IPS-NIHi7 (cell line): ENCODE measurements around the gene TPD52L2.
A peak's percentile ranks its signal among the peaks of the same experiment; 100 is the strongest.
"Not testable (repeated sequence)": the region's sequence is repeated elsewhere in the genome, so short reads cannot be mapped to it uniquely, and the experiment has no call there.

Experiments used
- DNase-seq: peaks from one replicate; pipeline ENCODE4 v3.0.0; 2012; ENCODE audit warnings: mixed read lengths; ENCODE audit errors: extremely low spot score

Gene TPD52L2

DNA sequence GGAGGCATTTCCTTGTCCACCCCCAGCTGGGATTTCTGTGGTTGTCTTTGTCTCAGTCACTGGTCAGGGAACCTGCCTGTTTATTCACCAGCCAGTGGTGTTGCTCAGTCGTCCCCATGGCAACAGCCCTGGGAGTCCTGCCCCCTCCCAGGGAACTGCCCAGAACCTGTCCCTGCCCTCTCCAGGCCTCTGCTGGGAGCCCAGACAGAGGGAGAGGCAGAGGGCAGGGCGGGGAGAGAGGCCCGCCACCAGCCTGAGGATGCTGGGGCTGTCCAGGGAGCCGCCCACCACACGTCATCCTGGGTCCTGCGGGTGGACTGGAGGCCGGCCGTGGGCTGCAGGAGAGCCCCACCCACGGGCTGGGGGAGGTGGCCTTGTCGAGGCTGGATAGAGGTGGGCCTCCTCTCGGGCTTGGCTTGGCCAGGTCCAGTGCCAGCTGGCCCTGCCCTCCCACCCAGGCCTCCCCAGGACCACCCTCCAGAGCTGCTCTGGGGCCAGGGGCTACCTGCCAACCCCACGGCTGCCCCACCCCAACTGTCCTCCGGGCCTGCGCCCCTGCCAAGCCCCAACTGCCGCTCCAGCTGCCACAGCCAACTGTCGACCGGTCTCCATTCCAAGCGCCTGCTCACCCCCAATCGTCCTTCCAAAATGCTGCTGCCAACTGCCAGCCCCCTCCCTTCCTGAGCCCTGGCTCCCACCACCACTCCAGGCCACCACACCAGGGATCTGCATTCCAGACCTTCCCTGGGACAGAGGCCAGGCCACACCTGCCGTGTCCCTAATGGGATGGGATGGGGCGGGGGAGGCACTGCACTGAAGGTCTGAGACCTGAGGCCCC is 29.8 kb upstream of the TPD52L2 start:
- peak; percentile 96 for DNase-seq

DNA sequence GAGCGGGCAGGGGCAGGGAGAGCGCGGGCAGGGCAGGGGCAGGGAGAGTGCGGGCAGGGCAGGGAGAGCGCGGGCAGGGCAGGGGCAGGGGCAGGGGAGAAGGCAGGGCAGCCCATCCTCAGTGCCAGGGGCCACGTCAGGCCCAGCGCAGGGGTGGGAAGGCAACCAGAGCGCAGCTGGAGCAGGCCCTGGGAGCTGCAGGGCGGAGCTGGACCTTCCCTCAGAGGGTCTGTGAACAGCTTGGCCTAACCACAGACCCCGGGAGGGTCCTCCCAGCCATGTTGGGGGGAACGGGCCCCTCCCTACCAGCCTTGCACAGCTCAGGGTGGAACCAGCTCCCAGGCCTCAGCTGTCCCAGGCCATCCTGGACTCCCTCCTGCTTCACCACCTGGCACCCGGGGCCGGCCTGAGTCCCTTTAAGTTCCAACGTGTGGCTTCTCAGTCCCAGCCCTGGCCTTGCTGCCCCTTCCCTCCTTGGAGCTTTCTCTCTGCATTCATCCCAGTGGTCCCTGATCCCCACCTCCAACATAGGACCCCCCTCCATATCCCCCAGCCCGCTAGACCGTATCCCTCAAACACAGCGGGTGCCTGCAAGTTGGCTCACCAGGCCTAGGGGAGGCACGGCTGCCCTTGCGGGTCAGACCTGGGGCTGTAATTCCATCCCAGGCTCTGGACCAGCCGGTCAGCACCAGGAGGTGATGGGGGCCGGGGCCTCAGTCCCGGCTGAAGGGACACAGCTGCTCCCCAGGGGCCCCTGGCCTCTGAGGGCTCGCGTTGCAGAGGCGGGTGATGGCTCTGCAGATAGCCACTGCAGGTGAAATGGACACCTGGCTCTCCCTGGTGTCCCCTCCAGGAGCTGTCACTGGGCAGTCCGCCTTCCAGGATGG is 28.4 kb upstream of the TPD52L2 start:
- no peak for DNase-seq

- DNase-seq = no peak
These were observed 27.6 kb upstream of the TPD52L2 start for GRCh38 chr20:63837479-63837878.

- no peak for DNase-seq
These were observed 25.4 kb upstream of the TPD52L2 start for GRCh38 chr20:63839620-63840019.

- DNase-seq = no peak
These were observed 24.7 kb upstream of the TPD52L2 start for GRCh38 chr20:63840405-63840828.

- DNase-seq = no peak
These were observed 22.8 kb upstream of the TPD52L2 start for GRCh38 chr20:63842258-63842657.

DNA sequence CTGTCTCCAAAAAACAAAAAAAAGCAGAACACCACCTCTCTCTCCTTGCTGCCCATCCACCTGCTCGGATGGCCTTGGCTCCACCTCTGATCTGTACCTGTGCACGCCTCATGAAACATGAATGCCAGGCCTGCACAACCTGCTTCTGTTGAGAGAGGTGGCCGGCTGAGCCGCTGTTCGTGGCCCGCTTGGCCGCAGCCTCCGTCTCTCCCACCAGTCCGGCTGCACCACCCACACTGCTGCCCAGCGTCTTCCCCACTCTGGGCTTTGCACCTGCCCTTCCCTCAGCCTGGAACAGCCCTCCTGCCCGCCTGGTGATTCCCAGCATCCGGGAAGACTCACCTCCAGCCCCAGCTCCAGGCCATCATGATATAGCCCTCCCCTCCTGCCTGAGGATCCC is 21.8 kb upstream of the TPD52L2 start:
- DNase-seq = no peak

- DNase-seq = no peak
These were observed 21.3 kb upstream of the TPD52L2 start for GRCh38 chr20:63843778-63844177.

DNA sequence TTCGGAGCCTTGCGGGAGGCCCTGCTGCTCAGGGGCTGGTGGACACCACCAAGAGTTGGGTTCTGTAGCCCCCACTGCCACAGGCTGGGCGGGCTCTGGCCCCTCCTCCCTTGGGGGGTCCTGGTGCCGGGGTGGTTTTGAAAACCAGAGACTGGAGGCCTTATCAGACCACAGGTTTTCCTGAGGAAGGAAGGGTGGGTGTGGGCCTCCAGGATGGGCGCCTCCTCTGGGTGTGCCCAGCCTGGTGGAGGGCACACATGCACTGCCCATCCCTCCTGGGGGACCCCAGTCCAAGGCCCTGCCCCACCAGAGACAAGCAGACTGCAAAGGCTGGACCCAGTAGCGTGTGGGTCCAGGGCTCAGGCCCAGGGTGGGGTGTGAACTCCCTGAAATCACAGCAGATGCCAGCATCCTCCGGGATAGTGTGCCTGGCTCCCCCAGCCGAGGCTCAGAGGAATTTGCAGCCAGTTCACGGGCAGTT is 20.5 kb upstream of the TPD52L2 start:
- no peak for DNase-seq

GRCh38 chr20:63846128-63846771 is 18.8 kb upstream of the TPD52L2 start:
- DNase-seq = peak; percentile 79

GRCh38 chr20:63846888-63847236 is 18.2 kb upstream of the TPD52L2 start:
- no peak for DNase-seq

DNA sequence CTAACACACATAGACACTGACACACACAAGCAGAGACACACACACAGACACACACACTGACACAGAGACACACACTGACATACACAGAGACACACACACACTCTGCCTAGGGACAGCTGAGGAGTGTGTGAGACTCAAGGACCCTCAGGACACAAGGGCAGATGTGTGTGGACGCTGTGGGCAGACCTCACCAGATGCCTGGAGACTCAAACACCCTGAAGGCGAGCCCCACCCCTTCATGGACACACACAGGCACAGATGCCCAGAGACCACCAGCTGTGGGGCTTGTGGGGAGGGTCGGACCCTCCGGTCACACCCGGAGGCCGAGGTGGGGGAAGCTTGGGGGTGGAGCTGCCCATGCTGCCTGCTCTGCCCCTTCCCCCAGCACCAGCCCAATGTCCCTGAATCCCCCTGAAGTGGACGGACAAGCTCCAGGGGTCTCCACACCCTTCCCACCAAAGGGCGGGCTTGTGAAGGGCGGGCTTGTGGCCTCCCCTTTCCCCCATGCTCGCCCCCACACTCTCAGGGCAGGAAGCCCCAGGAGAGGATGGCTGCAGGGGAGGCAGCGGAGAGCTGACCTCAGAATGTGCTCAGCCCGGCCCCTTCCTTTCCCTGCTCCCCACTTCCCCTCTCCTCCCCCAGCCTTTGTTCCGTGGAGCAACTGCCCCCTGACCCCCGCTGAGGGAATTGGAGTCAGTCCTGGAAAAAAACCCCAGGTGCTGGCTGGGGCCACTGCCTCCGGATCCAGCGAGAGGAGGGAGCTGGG is 17.6 kb upstream of the TPD52L2 start:
- DNase-seq = peak; percentile 64

GRCh38 chr20:63848003-63848911 is 16.8 kb upstream of the TPD52L2 start:
- DNase-seq = no peak

GRCh38 chr20:63850689-63851547 is 14.2 kb upstream of the TPD52L2 start:
- no peak for DNase-seq

GRCh38 chr20:63851548-63851943 is 13.5 kb upstream of the TPD52L2 start:
- DNase-seq = not testable (repeated sequence)

DNA sequence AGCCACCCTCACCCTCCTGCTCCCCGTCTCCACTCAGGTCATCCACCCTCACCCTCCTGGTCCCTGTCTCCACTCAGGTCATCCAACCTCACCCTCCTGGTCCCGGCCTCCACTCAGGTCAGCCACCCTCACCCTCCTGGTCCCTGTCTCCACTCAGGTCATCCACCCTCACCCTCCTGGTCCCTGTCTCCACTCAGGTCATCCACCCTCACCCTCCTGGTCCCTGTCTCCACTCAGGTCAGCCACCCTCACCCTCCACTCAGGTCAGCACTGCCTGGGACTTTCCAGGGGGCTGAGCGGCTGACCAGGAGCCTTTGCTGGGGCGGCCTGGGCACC is 11.4 kb upstream of the TPD52L2 start:
- DNase-seq = not testable (repeated sequence)

DNA sequence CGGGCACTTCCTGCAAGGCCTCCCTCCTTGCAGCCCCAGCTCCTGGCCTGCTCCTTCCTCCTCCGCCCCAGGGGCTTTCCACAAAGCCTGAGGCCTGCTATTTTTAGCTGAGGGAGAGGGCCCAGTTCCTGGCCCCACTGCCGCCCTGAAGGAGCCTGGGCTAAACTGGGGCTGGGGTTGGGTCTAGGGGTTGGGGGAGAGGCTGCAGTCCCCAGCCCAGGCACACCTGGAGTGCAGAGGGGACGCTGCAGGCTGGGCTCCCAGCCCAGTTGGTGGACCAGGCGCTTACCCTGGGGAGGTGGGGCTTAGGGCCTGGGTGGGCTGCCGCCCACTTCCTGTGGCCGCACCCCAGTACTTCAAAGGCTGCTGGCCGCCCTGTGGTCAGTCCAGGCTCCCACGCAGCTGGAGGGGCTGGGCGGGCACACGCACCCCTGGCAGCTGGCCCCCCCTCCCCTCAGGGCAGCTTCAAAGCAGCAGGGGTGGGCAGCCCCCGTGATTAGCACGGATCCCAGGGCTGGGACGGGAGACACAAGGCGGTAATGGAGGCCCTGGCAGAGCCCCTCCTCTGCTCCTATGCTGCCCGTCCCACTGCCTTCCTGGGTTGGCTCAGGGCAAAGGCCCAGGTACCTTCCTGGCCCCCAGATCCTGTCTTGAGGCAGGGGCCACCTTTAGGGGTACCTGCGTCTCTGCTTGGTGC is 10.9 kb upstream of the TPD52L2 start:
- peak; percentile 37 for DNase-seq

- peak; percentile 25 for DNase-seq
These were observed 10.2 kb upstream of the TPD52L2 start for GRCh38 chr20:63854766-63855362.
